SU-DHL-6 (cell line): ENCODE data around the gene CASK.

ENCODE experiments used
- CTCF ChIP-seq: fragments of 200-600 bp; sonication (generic); IDR thresholded peaks from one replicate; pipeline ENCODE4 v1.5.1; 2017; ENCODE audit warnings: antibody characterized with exemption, mild to moderate bottlenecking, low read length, moderate library complexity; ENCODE audit not compliant: insufficient read depth, poor library complexity, severe bottlenecking
- EZH2phosphoT487 ChIP-seq: fragments of 200-600 bp; sonication (generic), shearing (Covaris generic); conservative IDR thresholded peaks from 2 replicates; pipeline ENCODE4 v1.6.1; 2018; ENCODE audit warnings: mild to moderate bottlenecking, antibody characterized with exemption, low read length, moderate library complexity, mixed read lengths

DNA sequence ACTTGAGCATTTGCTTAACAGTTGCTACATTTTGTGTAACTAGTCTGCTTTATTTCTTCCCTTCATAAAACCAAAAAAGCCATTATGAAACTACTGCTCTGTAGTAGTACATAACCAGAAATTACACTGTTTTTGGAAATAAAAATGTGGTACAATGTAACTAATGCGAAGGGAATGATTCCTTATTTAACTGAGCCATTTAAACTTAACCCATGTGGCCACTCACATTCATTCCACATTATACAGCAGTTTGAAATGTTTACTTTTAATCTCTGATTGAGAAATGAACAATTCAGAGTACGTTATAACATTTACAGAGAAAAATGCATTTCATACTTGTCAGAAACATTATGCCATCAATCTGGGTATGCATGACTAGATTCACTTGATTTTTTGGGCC lies 382.0 kb downstream of the CASK start:
- TF ChIP-seq CTCF (no peak), EZH2phosphoT487 (no peak)
